CD4-positive, alpha-beta T cell (primary cell): Measurements from ENCODE around the gene EXOSC5. TPM values are rescaled to one million over a fixed set of nuclear protein-coding genes. Genes with fewer than 3 reads are reported as not detected.

Source experiments
- ATAC-seq: fragments of 200-7000 bp; cut with Tn5 transposase; one replicate; pipeline ENCODE4 v1.10.0; 2022; ENCODE audit warnings: mild to moderate bottlenecking; ENCODE audit not compliant: poor library complexity
- CTCF ChIA-PET: fragments of 350-600 bp; sonication (Branson Sonifier 250); formaldehyde crosslinking; loops from one replicate; lab custom pipeline; 2021; ENCODE audit warnings: antibody characterized with exemption, inconsistent platforms; lab: Charles Lee
- POLR2A ChIA-PET: fragments of 350-600 bp; sonication (Branson Sonifier 250); formaldehyde crosslinking; loops from one replicate; lab custom pipeline; 2021; ENCODE audit warnings: antibody characterized with exemption, inconsistent platforms; lab: Charles Lee
- DNase-seq, 14 experiments: peaks; one replicate each; pipeline ENCODE4 v3.0.0-alpha.2; 2013 to 2020; ENCODE audit warnings: mixed read lengths in 2 of 14
- H3K27ac ChIP-seq, 2 donors: one replicate each; pipeline versions ENCODE4 v1.5.1 to v1.7.0; 2013; ENCODE audit warnings: low read length in 2 of 2, low read depth in 1 of 2, mild to moderate bottlenecking in 1 of 2
- H3K27me3 ChIP-seq, 2 experiments: 1 replicate in 1 of 2; 2 replicates in 1 of 2; pipeline versions ENCODE4 v1.6.1 to v1.7.0; 2013; ENCODE audit warnings: low read length in 2 of 2, control low read depth in 1 of 2, mild to moderate bottlenecking in 1 of 2, moderate library complexity in 1 of 2; ENCODE audit not compliant: insufficient read depth in 2 of 2, control insufficient read depth in 1 of 2
- H3K36me3 ChIP-seq: one replicate; pipeline ENCODE4 v1.6.1; 2013; ENCODE audit warnings: low read length, control low read depth; ENCODE audit not compliant: insufficient read depth
- H3K4me1 ChIP-seq: one replicate; pipeline ENCODE4 v1.6.1; 2013; ENCODE audit warnings: low read length, control low read depth; ENCODE audit not compliant: insufficient read depth
- H3K4me3 ChIP-seq: one replicate; pipeline ENCODE4 v1.5.1; 2013; ENCODE audit warnings: mild to moderate bottlenecking, low read length, moderate library complexity
- H3K9me3 ChIP-seq, 2 experiments: 1 replicate in 1 of 2; 2 replicates in 1 of 2; pipeline versions ENCODE4 v1.6.1 to v1.7.0; 2013; ENCODE audit warnings: low read length in 2 of 2, mild to moderate bottlenecking in 2 of 2, control low read depth in 1 of 2, moderate library complexity in 1 of 2; ENCODE audit not compliant: control insufficient read depth in 1 of 2, insufficient read depth in 1 of 2
- H3K27ac Mint-ChIP-seq: one replicate; pipeline ENCODE4 v1.8.0; 2020; ENCODE audit warnings: mixed read lengths
- H3K27me3 Mint-ChIP-seq: one replicate; pipeline ENCODE4 v1.8.0; 2021; ENCODE audit warnings: mixed read lengths
- H3K36me3 Mint-ChIP-seq: one replicate; pipeline ENCODE4 v1.8.0; 2021; ENCODE audit warnings: low read depth, mixed read lengths
- H3K4me1 Mint-ChIP-seq: one replicate; pipeline ENCODE4 v1.8.0; 2021; ENCODE audit warnings: low read depth, mixed read lengths
- H3K4me3 Mint-ChIP-seq: one replicate; pipeline ENCODE4 v1.8.0; 2020; ENCODE audit warnings: mild to moderate bottlenecking, mixed read lengths
- H3K9me3 Mint-ChIP-seq: one replicate; pipeline ENCODE4 v1.8.0; 2020; ENCODE audit warnings: mixed read lengths
- intact Hi-C, 2 experiments: fragments of 100-400 bp; cut with DNase I in 1 of 2; cut with micrococcal nuclease in 1 of 2; formaldehyde crosslinking; loops; one replicate each; pipeline versions ENCODE4 v1.15.1 to v1.9.0; 2023 to 2025; cut with DNase I, micrococcal nuclease
- polyA plus RNA-seq, 2 donors: library from polyadenylated mRNA; unstranded; fragments of 120-200 nt; gene quantifications; one replicate each; pipeline ENCODE4 v1.2.1, GENCODE V29; 2013
- total RNA-seq, 174 experiments: library from RNA in 2 of 174; stranded (reverse) in 2 of 174; gene quantifications; one replicate each; pipeline ENCODE4 v1.2.3 and lab custom pipeline; 2021 to 2026
- TF ChIP-seq, protein P1 (sequence below): fragments of 200-600 bp; IDR thresholded peaks from one replicate; pipeline ENCODE4 v1.8.0; 2022; ENCODE audit warnings: antibody characterized with exemption, mild to moderate bottlenecking

EXOSC5 gene
- total RNA-seq (1 to 10 TPM; 6.5 to 7.5 TPM), total RNA-seq (lab: John Stamatoyannopoulos, UW) (3.9 to 55.4 (median 17.0) reads per million in 172 experiments)
- polyA plus RNA-seq (2013, experiment 1 of 2), result 21.7 TPM
- 19.5 TPM for polyA plus RNA-seq (2013, experiment 2 of 2)

DNA sequence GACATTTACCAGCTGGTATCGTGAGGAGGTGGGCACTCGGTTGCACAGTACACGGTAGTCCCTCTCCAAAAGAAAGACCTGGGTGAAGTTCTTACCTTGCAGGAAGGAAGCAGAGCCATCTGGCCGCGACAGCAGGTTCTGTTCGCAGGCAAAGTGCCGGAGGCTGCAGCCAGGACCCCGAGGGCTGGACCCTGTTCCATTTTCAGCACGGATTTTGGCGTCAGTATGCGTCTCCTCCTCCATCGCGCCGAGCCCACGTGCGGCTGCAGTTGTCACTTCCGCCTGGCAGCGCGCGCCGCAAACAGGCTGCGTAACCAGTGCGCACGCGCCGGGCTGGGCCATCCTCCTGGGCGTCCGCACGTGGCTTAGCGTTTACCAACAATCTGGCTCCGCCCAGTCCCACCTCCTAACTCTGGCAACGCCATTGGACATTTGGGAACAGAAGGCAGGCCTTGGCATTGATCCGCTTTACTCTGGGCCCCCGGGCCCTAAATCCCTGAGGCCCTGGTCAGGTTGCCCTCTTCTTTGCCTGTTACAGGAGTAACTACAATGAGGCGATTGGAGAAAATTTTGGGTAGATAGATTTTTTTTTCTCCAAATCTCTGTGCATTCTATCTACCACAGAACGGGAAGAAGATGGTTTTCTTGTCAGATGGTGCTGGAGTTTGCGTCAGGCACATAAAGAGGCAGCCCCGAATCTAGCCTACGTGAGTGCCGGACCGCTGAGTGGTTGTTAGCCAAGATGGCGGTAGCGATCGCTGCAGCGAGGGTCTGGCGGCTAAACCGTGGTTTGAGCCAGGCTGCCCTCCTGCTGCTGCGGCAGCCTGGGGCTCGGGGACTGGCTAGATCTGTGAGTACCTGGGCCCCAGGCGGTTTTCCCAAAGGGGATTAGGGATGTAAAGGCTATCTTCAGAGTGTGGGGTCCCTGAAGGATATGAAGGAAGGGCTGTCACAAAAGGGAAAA lies at the start of gene EXOSC5, which contains the start of gene BCKDHA:
Gene EXOSC5, minus strand, starts transcription at position 274 of the 964 bp plus-strand sequence. Its CDS starts 31 bp downstream, at position 243.
Gene BCKDHA, plus strand, starts transcription at position 733 of the 964 bp plus-strand sequence. Its CDS starts 10 bp downstream, at position 743.
- Mint-ChIP-seq H3K4me1 (peaks cover 57% of the 10 kb centered on the region), H3K27ac (peak within 1 kb of the TSS; percentile 99), H3K27me3 (no peaks in the 10 kb centered on the region), H3K36me3 (peaks cover 36% of the 10 kb centered on the region), H3K4me3 (peak within 1 kb of the TSS; percentile 96), H3K9me3 (no peaks in the 10 kb centered on the region)
- H3K9me3 ChIP-seq, result no peaks in the 10 kb centered on the region
- CTCF ChIA-PET, result interaction anchor here (1.1 to 1.2 kb wide), 2 partner anchors 43 to 135 kb away, joined by 3 read pairs; partner anchors contain the start of gene DMAC2
- H3K36me3 ChIP-seq, result peaks cover 11% of the 10 kb centered on the region
- no peaks in the 10 kb centered on the region for H3K27me3 ChIP-seq
- peak; percentile 97 to 100 (median 99) for DNase-seq
- H3K4me3 ChIP-seq, result peak within 1 kb of the TSS; percentile 82
- TF ChIP-seq, protein P1, sequence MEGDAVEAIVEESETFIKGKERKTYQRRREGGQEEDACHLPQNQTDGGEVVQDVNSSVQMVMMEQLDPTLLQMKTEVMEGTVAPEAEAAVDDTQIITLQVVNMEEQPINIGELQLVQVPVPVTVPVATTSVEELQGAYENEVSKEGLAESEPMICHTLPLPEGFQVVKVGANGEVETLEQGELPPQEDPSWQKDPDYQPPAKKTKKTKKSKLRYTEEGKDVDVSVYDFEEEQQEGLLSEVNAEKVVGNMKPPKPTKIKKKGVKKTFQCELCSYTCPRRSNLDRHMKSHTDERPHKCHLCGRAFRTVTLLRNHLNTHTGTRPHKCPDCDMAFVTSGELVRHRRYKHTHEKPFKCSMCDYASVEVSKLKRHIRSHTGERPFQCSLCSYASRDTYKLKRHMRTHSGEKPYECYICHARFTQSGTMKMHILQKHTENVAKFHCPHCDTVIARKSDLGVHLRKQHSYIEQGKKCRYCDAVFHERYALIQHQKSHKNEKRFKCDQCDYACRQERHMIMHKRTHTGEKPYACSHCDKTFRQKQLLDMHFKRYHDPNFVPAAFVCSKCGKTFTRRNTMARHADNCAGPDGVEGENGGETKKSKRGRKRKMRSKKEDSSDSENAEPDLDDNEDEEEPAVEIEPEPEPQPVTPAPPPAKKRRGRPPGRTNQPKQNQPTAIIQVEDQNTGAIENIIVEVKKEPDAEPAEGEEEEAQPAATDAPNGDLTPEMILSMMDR, result no peak
- intact Hi-C loops, result loop anchor here (1.0 to 5.0 kb wide), 6 partner anchors 33 to 198 kb away; partner anchors contain the start of genes B9D2 (in 2 of the 2), DMAC2 (in 1 of the 2), HNRNPUL1 (in 1 of the 2) and TGFB1 (in 1 of the 2)
- peak; percentile 98 for ATAC-seq
- POLR2A ChIA-PET, result interaction anchor here (1.2 to 1.5 kb wide), 2 partner anchors 33 to 41 kb away, joined by 3 read pairs; partner anchors contain the start of gene B9D2
- peaks cover 38% of the 10 kb centered on the region for H3K4me1 ChIP-seq
- peak within 1 kb of the TSS; percentile 91 to 99 for H3K27ac ChIP-seq

DNA sequence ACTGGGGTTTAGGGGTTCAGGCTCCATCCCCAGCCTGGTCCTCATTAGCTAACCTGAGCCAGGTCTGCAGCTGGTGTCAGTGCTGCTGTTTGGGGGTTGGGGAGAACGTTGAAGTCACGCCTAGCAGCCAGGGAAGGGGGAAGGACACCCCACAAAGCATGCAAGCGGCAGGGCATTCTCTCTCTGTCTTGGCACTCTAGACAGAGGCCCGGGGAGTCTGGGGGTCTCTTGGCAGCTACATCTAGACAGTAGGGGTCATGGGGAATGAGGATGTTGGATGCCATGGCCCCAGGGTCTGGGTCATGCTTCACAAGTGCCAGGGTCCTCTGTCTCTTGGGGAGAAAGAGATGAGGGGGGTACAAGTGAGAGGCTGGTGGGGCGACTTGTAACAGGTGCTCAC lies 48.4 kb upstream of the EXOSC5 start:
- H3K36me3 Mint-ChIP-seq, result no peaks in the 10 kb centered on the region
- peaks cover 4 to 8% of the 10 kb centered on the region in 2 experiments for H3K27me3 ChIP-seq
- no peak overlapping the region for H3K4me3 ChIP-seq
- TF ChIP-seq, protein P1, result no peak
- no peak overlapping the region for H3K27ac Mint-ChIP-seq
- intact Hi-C loops, result no loop called here
- H3K4me1 ChIP-seq, result peaks cover 20% of the 10 kb centered on the region
- no peaks in the 10 kb centered on the region for H3K9me3 Mint-ChIP-seq
- peaks cover 34% of the 10 kb centered on the region for H3K27me3 Mint-ChIP-seq
- H3K4me1 Mint-ChIP-seq, result no peaks in the 10 kb centered on the region
- ChIA-PET CTCF (no interaction called here), POLR2A (no interaction called here)
- H3K9me3 ChIP-seq, result no peaks in the 10 kb centered on the region
- DNase-seq, result no peak
- no peaks in the 10 kb centered on the region for H3K36me3 ChIP-seq
- ATAC-seq, result no peak
- H3K27ac ChIP-seq, result no peak overlapping the region
- H3K4me3 Mint-ChIP-seq, result no peak overlapping the region

DNA sequence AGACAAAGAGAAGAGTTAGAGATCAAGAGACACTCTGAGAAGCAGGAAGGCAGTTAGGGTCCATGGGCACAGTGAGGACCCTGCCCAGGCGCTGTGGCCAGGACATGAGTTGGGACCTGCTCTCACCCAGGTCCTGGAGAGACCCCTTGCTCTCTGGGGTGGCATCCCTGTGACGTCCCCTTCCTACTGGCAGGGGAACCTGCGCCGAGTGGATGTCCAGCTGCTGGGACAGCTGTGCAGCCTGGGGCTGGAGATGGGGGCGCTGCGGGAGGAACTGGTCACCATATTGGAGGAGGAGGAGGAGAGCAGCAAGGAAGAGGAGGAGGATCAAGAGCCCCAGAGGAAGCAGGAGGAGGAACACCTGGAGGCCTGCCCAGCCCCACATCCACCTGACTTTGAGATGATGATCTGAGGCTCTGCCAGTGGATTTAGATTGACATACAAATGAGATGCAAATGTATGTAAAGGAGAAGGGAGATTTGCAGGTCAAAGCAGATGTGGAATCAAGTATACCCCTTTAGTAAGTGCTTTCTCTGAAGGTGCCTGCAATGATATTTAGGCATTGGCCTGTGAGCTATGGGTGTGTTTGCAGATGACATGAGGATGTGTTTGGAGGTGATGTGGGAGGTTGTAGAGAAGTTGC lies 46.8 kb upstream of the EXOSC5 start:
- Histone ChIP-seq H3K9me3 (no peaks in the 10 kb centered on the region), H3K27me3 (peaks cover 4 to 8% of the 10 kb centered on the region in 2 experiments), H3K27ac (no peak overlapping the region), H3K36me3 (no peaks in the 10 kb centered on the region), H3K4me1 (peaks cover 24% of the 10 kb centered on the region), H3K4me3 (no peak overlapping the region)
- TF ChIP-seq, protein P1, result no peak
- no peak overlapping the region for H3K27ac Mint-ChIP-seq
- ATAC-seq, result no peak
- DNase-seq, result no peak
- POLR2A ChIA-PET, result no interaction called here
- H3K36me3 Mint-ChIP-seq, result no peaks in the 10 kb centered on the region
- H3K9me3 Mint-ChIP-seq, result no peaks in the 10 kb centered on the region
- intact Hi-C loops, result loop anchor here in 1 of 2 experiments (5.0 kb wide), 2 partner anchors 92 to 242 kb away; partner anchors contain the start of gene TGFB1
- H3K27me3 Mint-ChIP-seq, result peaks cover 29% of the 10 kb centered on the region
- H3K4me3 Mint-ChIP-seq, result no peak overlapping the region
- CTCF ChIA-PET, result no interaction called here
- no peaks in the 10 kb centered on the region for H3K4me1 Mint-ChIP-seq
